Sigmoid colon (tissue), 7 donors: ENCODE results near the gene VPS54. TPM values are rescaled to one million over a fixed set of nuclear protein-coding genes. Genes with fewer than 3 reads are reported as not detected.

Experiments used
- DNase-seq: peaks from one replicate; pipeline ENCODE4 v3.0.0-alpha.2; 2019
- H3K27ac ChIP-seq, 4 donors: fragments of 200-600 bp; sonication (generic); one replicate each; pipeline ENCODE4 v1.5.1; 2016 to 2019; ENCODE audit warnings: mild to moderate bottlenecking in 1 of 4
- H3K27me3 ChIP-seq, 3 donors: fragments of 200-600 bp; sonication (generic); one replicate each; pipeline ENCODE4 v1.5.1; 2019; ENCODE audit warnings: mild to moderate bottlenecking in 1 of 3
- H3K36me3 ChIP-seq, 4 donors: fragments of 200-600 bp; sonication (generic); one replicate each; pipeline ENCODE4 v1.5.1; 2016 to 2019
- H3K4me1 ChIP-seq, 4 donors: fragments of 200-600 bp; sonication (generic); one replicate each; pipeline ENCODE4 v1.5.1; 2017 to 2019
- H3K4me3 ChIP-seq, 4 donors: fragments of 200-600 bp; sonication (generic); one replicate each; pipeline ENCODE4 v1.5.1; 2017 to 2019; ENCODE audit warnings: mild to moderate bottlenecking in 2 of 4, moderate library complexity in 1 of 4
- H3K9me3 ChIP-seq, 4 donors: fragments of 200-600 bp in 3 of 4; sonication (generic) in 3 of 4; one replicate each; pipeline versions ENCODE4 v1.5.1 to v1.6.1; 2013 to 2019
- EP300 ChIP-seq, 4 donors: sonication (generic); formaldehyde crosslinking; IDR thresholded peaks; one replicate each; pipeline ENCODE4 v1.6.1; 2017; ENCODE audit warnings: antibody characterized with exemption in 4 of 4
- POLR2A ChIP-seq, 2 donors: fragments of 450-650 bp; IDR thresholded peaks; one replicate each; pipeline ENCODE4 v1.6.1; 2016; ENCODE audit warnings: antibody characterized with exemption in 2 of 2, mild to moderate bottlenecking in 2 of 2, moderate library complexity in 2 of 2
- POLR2AphosphoS5 ChIP-seq, 4 donors: sonication (generic); formaldehyde crosslinking; IDR thresholded peaks; one replicate each; pipeline ENCODE4 v1.6.1; 2017; ENCODE audit warnings: antibody characterized with exemption in 4 of 4
- WGBS, 2 donors: extraction: QIAGEN DNeasy Blood & Tissue Kit; methylation state at CpG; one replicate each; pipeline ENCODE4 v1.1.7; 2013; 5-methylcytosine and 5-hydroxymethylcytosine counted together
- intact Hi-C: fragments of 100-400 bp; cut with DNase I; formaldehyde crosslinking; loops from one replicate; pipeline ENCODE4 v1.15.1; 2023
- polyA plus RNA-seq, 3 donors: library from polyadenylated mRNA; stranded (reverse); fragments of 200-250 nt; gene quantifications; one replicate each; pipeline ENCODE4 v1.2.3, GENCODE V29; 2013
- total RNA-seq, 4 donors: library from RNA; depleted of rRNA; stranded (reverse); fragments of >200 nt; gene quantifications; one replicate each; pipeline ENCODE4 v1.1.0, GENCODE V29; 2016
- TF ChIP-seq, protein P1 (sequence below), 4 experiments: fragments of 450-650 bp in 3 of 4; fragments of 200-600 bp in 1 of 4; IDR thresholded peaks; one replicate each; pipeline ENCODE4 v1.5.1; 2016 to 2019; ENCODE audit warnings: antibody characterized with exemption in 4 of 4, mild to moderate bottlenecking in 3 of 4, moderate library complexity in 2 of 4
- donor health status: healthy with polysubstance abuse.
- donor health status: Bipolar disorder and iron deficiency.
- donor health status: healthy.

VPS54 gene
- total and polyA plus RNA-seq, 7 donors, result 9.7 to 27.5 (median 24.9) TPM

GRCh38 chr2:63875131-63875527 lies 144.1 kb downstream of the VPS54 start:
- Histone ChIP-seq H3K27ac (peak overlapping the region in 1 of 4 donors; percentile 77), H3K36me3 (no peaks in the 10 kb centered on the region), H3K4me1 (peaks cover 0 to 43% (median 25%) of the 10 kb centered on the region in 4 donors), H3K27me3 (no peaks in the 10 kb centered on the region), H3K9me3 (no peaks in the 10 kb centered on the region), H3K4me3 (no peak overlapping the region)
- no peak for TF ChIP-seq POLR2A (IDR thresholded peaks at IDR 0.05)
- 80 to 84% methylated on average over 1 of the region's 1 CpG for WGBS, 2 donors
- DNase-seq, result no peak
- intact Hi-C loops, result no loop called here

GRCh38 chr2:63874204-63875130 lies 144.8 kb downstream of the VPS54 start:
- H3K4me3 ChIP-seq, result no peak overlapping the region
- no peaks in the 10 kb centered on the region for H3K36me3 ChIP-seq
- DNase-seq, result no peak
- no peak for TF ChIP-seq EP300 (IDR thresholded peaks at IDR 0.05)
- 94 to 96% methylated on average over 5 of the region's 5 CpGs for WGBS, 2 donors
- peak overlapping the region in 1 of 4 donors; percentile 77 for H3K27ac ChIP-seq
- intact Hi-C loops, result no loop called here
- no peaks in the 10 kb centered on the region for H3K9me3 ChIP-seq
- H3K4me1 ChIP-seq, result peaks cover 0 to 43% (median 25%) of the 10 kb centered on the region in 4 donors
- H3K27me3 ChIP-seq, result no peaks in the 10 kb centered on the region

GRCh38 chr2:63872571-63873328 lies 146.5 kb downstream of the VPS54 start:
- Histone ChIP-seq H3K4me3 (no peak overlapping the region), H3K27me3 (no peaks in the 10 kb centered on the region), H3K36me3 (no peaks in the 10 kb centered on the region), H3K4me1 (peaks cover 0 to 43% (median 25%) of the 10 kb centered on the region in 4 donors), H3K27ac (peak overlapping the region in 1 of 4 donors; percentile 52), H3K9me3 (no peaks in the 10 kb centered on the region)
- TF ChIP-seq EP300 (IDR thresholded peaks at IDR 0.05), result no peak
- no peak for TF ChIP-seq POLR2A (IDR thresholded peaks at IDR 0.05)
- TF ChIP-seq POLR2AphosphoS5 (IDR thresholded peaks at IDR 0.05), result no peak
- TF ChIP-seq, protein P1, sequence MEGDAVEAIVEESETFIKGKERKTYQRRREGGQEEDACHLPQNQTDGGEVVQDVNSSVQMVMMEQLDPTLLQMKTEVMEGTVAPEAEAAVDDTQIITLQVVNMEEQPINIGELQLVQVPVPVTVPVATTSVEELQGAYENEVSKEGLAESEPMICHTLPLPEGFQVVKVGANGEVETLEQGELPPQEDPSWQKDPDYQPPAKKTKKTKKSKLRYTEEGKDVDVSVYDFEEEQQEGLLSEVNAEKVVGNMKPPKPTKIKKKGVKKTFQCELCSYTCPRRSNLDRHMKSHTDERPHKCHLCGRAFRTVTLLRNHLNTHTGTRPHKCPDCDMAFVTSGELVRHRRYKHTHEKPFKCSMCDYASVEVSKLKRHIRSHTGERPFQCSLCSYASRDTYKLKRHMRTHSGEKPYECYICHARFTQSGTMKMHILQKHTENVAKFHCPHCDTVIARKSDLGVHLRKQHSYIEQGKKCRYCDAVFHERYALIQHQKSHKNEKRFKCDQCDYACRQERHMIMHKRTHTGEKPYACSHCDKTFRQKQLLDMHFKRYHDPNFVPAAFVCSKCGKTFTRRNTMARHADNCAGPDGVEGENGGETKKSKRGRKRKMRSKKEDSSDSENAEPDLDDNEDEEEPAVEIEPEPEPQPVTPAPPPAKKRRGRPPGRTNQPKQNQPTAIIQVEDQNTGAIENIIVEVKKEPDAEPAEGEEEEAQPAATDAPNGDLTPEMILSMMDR (IDR thresholded peaks at IDR 0.05), result no peak
- DNase-seq, result no peak
- 80 to 95% methylated on average over 6 of the region's 6 CpGs for WGBS, 2 donors
- intact Hi-C loops, result no loop called here

- H3K36me3 ChIP-seq, result no peaks in the 10 kb centered on the region
- H3K9me3 ChIP-seq, result no peaks in the 10 kb centered on the region
- DNase-seq, result no peak
- peaks cover 0 to 43% (median 25%) of the 10 kb centered on the region in 4 donors for H3K4me1 ChIP-seq
- peak overlapping the region in 3 of 4 donors; percentile 21 to 52 (median 24) for H3K27ac ChIP-seq
- TF ChIP-seq POLR2AphosphoS5 (IDR thresholded peaks at IDR 0.05) (no peak), EP300 (IDR thresholded peaks at IDR 0.05) (no peak), POLR2A (IDR thresholded peaks at IDR 0.05) (no peak)
- TF ChIP-seq, protein P1 (IDR thresholded peaks at IDR 0.05), result no peak
- 61 to 80% methylated on average over 4 of the region's 4 CpGs for WGBS, 2 donors
- intact Hi-C loops, result no loop called here
- no peaks in the 10 kb centered on the region for H3K27me3 ChIP-seq
- H3K4me3 ChIP-seq, result no peak overlapping the region
Measured at GRCh38 chr2:63871864-63872263, 147.4 kb downstream of the VPS54 start.

DNA sequence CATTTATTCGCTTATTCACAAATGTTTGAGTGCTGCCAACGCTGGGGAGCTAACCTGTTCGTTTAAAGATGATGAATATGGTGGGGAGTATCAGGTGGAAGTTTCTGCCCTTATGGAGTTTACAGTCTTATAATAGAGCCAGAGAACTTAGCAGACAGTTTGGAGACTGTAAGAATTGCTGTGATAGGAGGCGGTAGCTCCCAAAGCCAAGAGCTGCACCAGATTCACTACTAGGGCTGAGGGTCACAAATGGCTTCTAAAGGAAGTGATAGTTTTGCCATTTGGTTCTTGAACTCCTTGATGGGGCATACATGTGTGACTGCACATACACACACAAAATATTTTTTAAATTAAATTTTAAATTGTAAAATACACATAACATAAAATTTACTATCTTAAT lies 148.5 kb downstream of the VPS54 start:
- intact Hi-C loops, result no loop called here
- peaks cover 0 to 49% (median 24%) of the 10 kb centered on the region in 4 donors for H3K4me1 ChIP-seq
- DNase-seq, result no peak
- H3K27me3 ChIP-seq, result no peaks in the 10 kb centered on the region
- H3K27ac ChIP-seq, result no peak overlapping the region
- no peak overlapping the region for H3K4me3 ChIP-seq
- H3K36me3 ChIP-seq, result no peaks in the 10 kb centered on the region
- WGBS, 2 donors, result 96 to 98% methylated on average over 4 of the region's 4 CpGs
- H3K9me3 ChIP-seq, result no peaks in the 10 kb centered on the region
- TF ChIP-seq POLR2A (IDR thresholded peaks at IDR 0.05) (no peak), POLR2AphosphoS5 (IDR thresholded peaks at IDR 0.05) (no peak), EP300 (IDR thresholded peaks at IDR 0.05) (no peak)
- TF ChIP-seq, protein P1 (IDR thresholded peaks at IDR 0.05), result no peak
